Peyer's patch (tissue), 4 donors: ENCODE measurements around the gene USH2A. TPM values are rescaled to one million over a fixed set of nuclear protein-coding genes. Genes with fewer than 3 reads are reported as not detected.

Experiments used
- DNase-seq, 3 donors: peaks; one replicate each; pipeline ENCODE4 v3.0.0-alpha.2; 2017 to 2019
- H3K27ac ChIP-seq, 4 donors: fragments of 200-600 bp; sonication (generic); one replicate each; pipeline ENCODE4 v1.5.1; 2016 to 2019
- H3K27me3 ChIP-seq, 2 donors: fragments of 200-600 bp; sonication (generic); one replicate each; pipeline ENCODE4 v1.5.1; 2019
- H3K36me3 ChIP-seq, 3 donors: fragments of 200-600 bp; sonication (generic); one replicate each; pipeline ENCODE4 v1.5.1; 2016 to 2019
- H3K4me1 ChIP-seq, 4 donors: fragments of 200-600 bp; sonication (generic); one replicate each; pipeline ENCODE4 v1.5.1; 2016 to 2019
- H3K4me3 ChIP-seq, 4 donors: fragments of 200-600 bp; sonication (generic); 1 replicate in 3 of 4; 2 replicates in 1 of 4; pipeline ENCODE4 v1.5.1; 2016 to 2019; ENCODE audit warnings: mild to moderate bottlenecking in 1 of 4
- H3K9me3 ChIP-seq, 4 donors: fragments of 200-600 bp; sonication (generic); one replicate each; pipeline ENCODE4 v1.5.1; 2016 to 2019; ENCODE audit warnings: mild to moderate bottlenecking in 1 of 4
- CTCF ChIP-seq, 6 experiments: fragments of 450-650 bp in 4 of 6; fragments of 200-600 bp in 2 of 6; sonication (generic) in 1 of 6; IDR thresholded peaks; one replicate each; pipeline ENCODE4 v1.5.1; 2017 to 2019; ENCODE audit warnings: antibody characterized with exemption in 6 of 6, mild to moderate bottlenecking in 3 of 6, moderate library complexity in 1 of 6
- POLR2A ChIP-seq, 2 donors: fragments of 450-650 bp; IDR thresholded peaks; one replicate each; pipeline ENCODE4 v1.5.1; 2017; ENCODE audit warnings: antibody characterized with exemption in 2 of 2, mild to moderate bottlenecking in 2 of 2, moderate library complexity in 2 of 2
- total RNA-seq, 4 donors: library from RNA; depleted of rRNA; stranded (reverse); fragments of >200 nt; gene quantifications; one replicate each; pipeline ENCODE4 v1.1.0, GENCODE V29; 2016

The USH2A gene
- total RNA-seq, 4 donors from 2014 or later, result not detected

GRCh38 chr1:216461466-216461865, 38.2 kb upstream of the USH2A start:
- H3K36me3 ChIP-seq, result no peaks in the 10 kb centered on the region
- no peaks in the 10 kb centered on the region for H3K9me3 ChIP-seq
- H3K27ac ChIP-seq, result no peak overlapping the region
- H3K4me1 ChIP-seq, result no peaks in the 10 kb centered on the region
- TF ChIP-seq CTCF (IDR thresholded peaks at IDR 0.05) (no peak), POLR2A (IDR thresholded peaks at IDR 0.05) (no peak)
- no peaks in the 10 kb centered on the region for H3K27me3 ChIP-seq
- no peak for DNase-seq
- H3K4me3 ChIP-seq, result no peak overlapping the region

- Histone ChIP-seq H3K27ac (no peak overlapping the region), H3K9me3 (no peaks in the 10 kb centered on the region), H3K27me3 (no peaks in the 10 kb centered on the region), H3K4me3 (no peak overlapping the region), H3K4me1 (no peaks in the 10 kb centered on the region), H3K36me3 (no peaks in the 10 kb centered on the region)
- DNase-seq, result no peak
- TF ChIP-seq CTCF (IDR thresholded peaks at IDR 0.05), result no peak
- TF ChIP-seq POLR2A (IDR thresholded peaks at IDR 0.05), result no peak
Measured at GRCh38 chr1:216459651-216460207, 36.5 kb upstream of the USH2A start.

- H3K36me3 ChIP-seq, result no peaks in the 10 kb centered on the region
- no peaks in the 10 kb centered on the region for H3K4me1 ChIP-seq
- H3K4me3 ChIP-seq, result no peak overlapping the region
- no peaks in the 10 kb centered on the region for H3K27me3 ChIP-seq
- H3K9me3 ChIP-seq, result no peaks in the 10 kb centered on the region
- no peak for DNase-seq
- TF ChIP-seq CTCF (IDR thresholded peaks at IDR 0.05) (no peak), POLR2A (IDR thresholded peaks at IDR 0.05) (no peak)
- H3K27ac ChIP-seq, result no peak overlapping the region
Measured at GRCh38 chr1:216458812-216459211, 35.6 kb upstream of the USH2A start.

GRCh38 chr1:216457356-216457755, 34.1 kb upstream of the USH2A start:
- H3K4me3 ChIP-seq, result no peak overlapping the region
- H3K27me3 ChIP-seq, result no peaks in the 10 kb centered on the region
- no peaks in the 10 kb centered on the region for H3K9me3 ChIP-seq
- no peak for TF ChIP-seq POLR2A (IDR thresholded peaks at IDR 0.05)
- no peak for TF ChIP-seq CTCF (IDR thresholded peaks at IDR 0.05)
- no peak overlapping the region for H3K27ac ChIP-seq
- no peaks in the 10 kb centered on the region for H3K36me3 ChIP-seq
- no peak for DNase-seq
- no peaks in the 10 kb centered on the region for H3K4me1 ChIP-seq

- Histone ChIP-seq H3K27me3 (no peaks in the 10 kb centered on the region), H3K27ac (no peak overlapping the region), H3K4me3 (no peak overlapping the region), H3K9me3 (no peaks in the 10 kb centered on the region), H3K4me1 (no peaks in the 10 kb centered on the region), H3K36me3 (no peaks in the 10 kb centered on the region)
- no peak for DNase-seq
- no peak for TF ChIP-seq CTCF (IDR thresholded peaks at IDR 0.05)
- TF ChIP-seq POLR2A (IDR thresholded peaks at IDR 0.05), result no peak
Measured at GRCh38 chr1:216456682-216457081, 33.4 kb upstream of the USH2A start.

- H3K36me3 ChIP-seq, result no peaks in the 10 kb centered on the region
- DNase-seq, result no peak
- H3K4me1 ChIP-seq, result no peaks in the 10 kb centered on the region
- no peak overlapping the region for H3K27ac ChIP-seq
- no peak overlapping the region for H3K4me3 ChIP-seq
- TF ChIP-seq POLR2A (IDR thresholded peaks at IDR 0.05), result no peak
- no peaks in the 10 kb centered on the region for H3K27me3 ChIP-seq
- no peaks in the 10 kb centered on the region for H3K9me3 ChIP-seq
Measured at GRCh38 chr1:216453777-216454176, 30.5 kb upstream of the USH2A start.
